ENCODE measurements around the gene ZNF407. TPM values are rescaled to one million over a fixed set of nuclear protein-coding genes. Genes with fewer than 3 reads are reported as not detected.

The ZNF407 gene
- total and polyA plus RNA-seq, 2 experiments from 2014 or later = 2.1 to 10.4 TPM

DNA sequence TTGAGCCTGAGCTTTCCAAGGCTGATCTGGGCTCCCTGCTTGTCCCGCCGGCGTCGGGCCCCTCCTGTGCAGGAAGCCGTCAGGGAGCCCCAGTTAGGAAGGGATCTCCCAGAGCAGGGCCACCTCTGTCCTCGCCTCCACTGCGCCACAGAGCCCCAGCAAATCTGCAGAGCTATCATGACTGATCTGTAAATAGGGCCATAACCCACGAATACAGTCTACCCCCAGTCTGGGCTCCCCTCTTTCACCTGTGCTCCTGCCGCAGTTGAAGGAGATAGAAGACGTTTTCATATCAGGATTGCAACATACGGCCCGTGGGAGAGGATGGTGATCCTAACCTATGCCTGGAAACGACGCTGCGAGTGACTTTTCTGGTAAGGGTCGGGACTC, 472.6 kb downstream of the ZNF407 start:
- TF ChIP-seq POLR2AphosphoS5 (IDR thresholded peaks at IDR 0.05; ENCODE audit: low read depth) = no peak
- no peak for TF ChIP-seq JUNB (IDR thresholded peaks at IDR 0.05; ENCODE audit: unreplicated experiment)
- TF ChIP-seq, protein P1, sequence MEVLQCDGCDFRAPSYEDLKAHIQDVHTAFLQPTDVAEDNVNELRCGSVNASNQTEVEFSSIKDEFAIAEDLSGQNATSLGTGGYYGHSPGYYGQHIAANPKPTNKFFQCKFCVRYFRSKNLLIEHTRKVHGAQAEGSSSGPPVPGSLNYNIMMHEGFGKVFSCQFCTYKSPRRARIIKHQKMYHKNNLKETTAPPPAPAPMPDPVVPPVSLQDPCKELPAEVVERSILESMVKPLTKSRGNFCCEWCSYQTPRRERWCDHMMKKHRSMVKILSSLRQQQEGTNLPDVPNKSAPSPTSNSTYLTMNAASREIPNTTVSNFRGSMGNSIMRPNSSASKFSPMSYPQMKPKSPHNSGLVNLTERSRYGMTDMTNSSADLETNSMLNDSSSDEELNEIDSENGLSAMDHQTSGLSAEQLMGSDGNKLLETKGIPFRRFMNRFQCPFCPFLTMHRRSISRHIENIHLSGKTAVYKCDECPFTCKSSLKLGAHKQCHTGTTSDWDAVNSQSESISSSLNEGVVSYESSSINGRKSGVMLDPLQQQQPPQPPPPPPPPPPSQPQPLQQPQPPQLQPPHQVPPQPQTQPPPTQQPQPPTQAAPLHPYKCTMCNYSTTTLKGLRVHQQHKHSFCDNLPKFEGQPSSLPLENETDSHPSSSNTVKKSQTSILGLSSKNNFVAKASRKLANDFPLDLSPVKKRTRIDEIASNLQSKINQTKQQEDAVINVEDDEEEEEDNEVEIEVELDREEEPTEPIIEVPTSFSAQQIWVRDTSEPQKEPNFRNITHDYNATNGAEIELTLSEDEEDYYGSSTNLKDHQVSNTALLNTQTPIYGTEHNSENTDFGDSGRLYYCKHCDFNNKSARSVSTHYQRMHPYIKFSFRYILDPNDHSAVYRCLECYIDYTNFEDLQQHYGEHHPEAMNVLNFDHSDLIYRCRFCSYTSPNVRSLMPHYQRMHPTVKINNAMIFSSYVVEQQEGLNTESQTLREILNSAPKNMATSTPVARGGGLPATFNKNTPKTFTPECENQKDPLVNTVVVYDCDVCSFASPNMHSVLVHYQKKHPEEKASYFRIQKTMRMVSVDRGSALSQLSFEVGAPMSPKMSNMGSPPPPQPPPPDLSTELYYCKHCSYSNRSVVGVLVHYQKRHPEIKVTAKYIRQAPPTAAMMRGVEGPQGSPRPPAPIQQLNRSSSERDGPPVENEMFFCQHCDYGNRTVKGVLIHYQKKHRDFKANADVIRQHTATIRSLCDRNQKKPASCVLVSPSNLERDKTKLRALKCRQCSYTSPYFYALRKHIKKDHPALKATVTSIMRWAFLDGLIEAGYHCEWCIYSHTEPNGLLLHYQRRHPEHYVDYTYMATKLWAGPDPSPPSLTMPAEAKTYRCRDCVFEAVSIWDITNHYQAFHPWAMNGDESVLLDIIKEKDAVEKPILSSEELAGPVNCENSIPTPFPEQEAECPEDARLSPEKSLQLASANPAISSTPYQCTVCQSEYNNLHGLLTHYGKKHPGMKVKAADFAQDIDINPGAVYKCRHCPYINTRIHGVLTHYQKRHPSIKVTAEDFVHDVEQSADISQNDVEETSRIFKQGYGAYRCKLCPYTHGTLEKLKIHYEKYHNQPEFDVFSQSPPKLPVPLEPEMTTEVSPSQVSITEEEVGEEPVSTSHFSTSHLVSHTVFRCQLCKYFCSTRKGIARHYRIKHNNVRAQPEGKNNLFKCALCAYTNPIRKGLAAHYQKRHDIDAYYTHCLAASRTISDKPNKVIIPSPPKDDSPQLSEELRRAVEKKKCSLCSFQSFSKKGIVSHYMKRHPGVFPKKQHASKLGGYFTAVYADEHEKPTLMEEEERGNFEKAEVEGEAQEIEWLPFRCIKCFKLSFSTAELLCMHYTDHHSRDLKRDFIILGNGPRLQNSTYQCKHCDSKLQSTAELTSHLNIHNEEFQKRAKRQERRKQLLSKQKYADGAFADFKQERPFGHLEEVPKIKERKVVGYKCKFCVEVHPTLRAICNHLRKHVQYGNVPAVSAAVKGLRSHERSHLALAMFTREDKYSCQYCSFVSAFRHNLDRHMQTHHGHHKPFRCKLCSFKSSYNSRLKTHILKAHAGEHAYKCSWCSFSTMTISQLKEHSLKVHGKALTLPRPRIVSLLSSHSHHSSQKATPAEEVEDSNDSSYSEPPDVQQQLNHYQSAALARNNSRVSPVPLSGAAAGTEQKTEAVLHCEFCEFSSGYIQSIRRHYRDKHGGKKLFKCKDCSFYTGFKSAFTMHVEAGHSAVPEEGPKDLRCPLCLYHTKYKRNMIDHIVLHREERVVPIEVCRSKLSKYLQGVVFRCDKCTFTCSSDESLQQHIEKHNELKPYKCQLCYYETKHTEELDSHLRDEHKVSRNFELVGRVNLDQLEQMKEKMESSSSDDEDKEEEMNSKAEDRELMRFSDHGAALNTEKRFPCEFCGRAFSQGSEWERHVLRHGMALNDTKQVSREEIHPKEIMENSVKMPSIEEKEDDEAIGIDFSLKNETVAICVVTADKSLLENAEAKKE (CRISPR knock-in tag; IDR thresholded peaks at IDR 0.05) = no peak
- no peak for TF ChIP-seq ZNF114 (CRISPR knock-in tag; IDR thresholded peaks at IDR 0.05)
- TF ChIP-seq, protein P2, sequence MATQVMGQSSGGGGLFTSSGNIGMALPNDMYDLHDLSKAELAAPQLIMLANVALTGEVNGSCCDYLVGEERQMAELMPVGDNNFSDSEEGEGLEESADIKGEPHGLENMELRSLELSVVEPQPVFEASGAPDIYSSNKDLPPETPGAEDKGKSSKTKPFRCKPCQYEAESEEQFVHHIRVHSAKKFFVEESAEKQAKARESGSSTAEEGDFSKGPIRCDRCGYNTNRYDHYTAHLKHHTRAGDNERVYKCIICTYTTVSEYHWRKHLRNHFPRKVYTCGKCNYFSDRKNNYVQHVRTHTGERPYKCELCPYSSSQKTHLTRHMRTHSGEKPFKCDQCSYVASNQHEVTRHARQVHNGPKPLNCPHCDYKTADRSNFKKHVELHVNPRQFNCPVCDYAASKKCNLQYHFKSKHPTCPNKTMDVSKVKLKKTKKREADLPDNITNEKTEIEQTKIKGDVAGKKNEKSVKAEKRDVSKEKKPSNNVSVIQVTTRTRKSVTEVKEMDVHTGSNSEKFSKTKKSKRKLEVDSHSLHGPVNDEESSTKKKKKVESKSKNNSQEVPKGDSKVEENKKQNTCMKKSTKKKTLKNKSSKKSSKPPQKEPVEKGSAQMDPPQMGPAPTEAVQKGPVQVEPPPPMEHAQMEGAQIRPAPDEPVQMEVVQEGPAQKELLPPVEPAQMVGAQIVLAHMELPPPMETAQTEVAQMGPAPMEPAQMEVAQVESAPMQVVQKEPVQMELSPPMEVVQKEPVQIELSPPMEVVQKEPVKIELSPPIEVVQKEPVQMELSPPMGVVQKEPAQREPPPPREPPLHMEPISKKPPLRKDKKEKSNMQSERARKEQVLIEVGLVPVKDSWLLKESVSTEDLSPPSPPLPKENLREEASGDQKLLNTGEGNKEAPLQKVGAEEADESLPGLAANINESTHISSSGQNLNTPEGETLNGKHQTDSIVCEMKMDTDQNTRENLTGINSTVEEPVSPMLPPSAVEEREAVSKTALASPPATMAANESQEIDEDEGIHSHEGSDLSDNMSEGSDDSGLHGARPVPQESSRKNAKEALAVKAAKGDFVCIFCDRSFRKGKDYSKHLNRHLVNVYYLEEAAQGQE (IDR thresholded peaks at IDR 0.05; ENCODE audit: unreplicated experiment) = no peak
- no peak for TF ChIP-seq STAT1 (IDR thresholded peaks at IDR 0.05; ENCODE audit: unreplicated experiment)
- no peak for TF ChIP-seq CREB1 (CRISPR knock-in tag; IDR thresholded peaks at IDR 0.05; ENCODE audit: low read depth)
- TF ChIP-seq, protein P3, sequence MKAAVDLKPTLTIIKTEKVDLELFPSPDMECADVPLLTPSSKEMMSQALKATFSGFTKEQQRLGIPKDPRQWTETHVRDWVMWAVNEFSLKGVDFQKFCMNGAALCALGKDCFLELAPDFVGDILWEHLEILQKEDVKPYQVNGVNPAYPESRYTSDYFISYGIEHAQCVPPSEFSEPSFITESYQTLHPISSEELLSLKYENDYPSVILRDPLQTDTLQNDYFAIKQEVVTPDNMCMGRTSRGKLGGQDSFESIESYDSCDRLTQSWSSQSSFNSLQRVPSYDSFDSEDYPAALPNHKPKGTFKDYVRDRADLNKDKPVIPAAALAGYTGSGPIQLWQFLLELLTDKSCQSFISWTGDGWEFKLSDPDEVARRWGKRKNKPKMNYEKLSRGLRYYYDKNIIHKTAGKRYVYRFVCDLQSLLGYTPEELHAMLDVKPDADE (IDR thresholded peaks at IDR 0.05) = no peak
- no peak for TF ChIP-seq NANOG (IDR thresholded peaks at IDR 0.05; ENCODE audit: borderline replicate concordance)
- TF ChIP-seq ZNF331 (CRISPR knock-in tag; IDR thresholded peaks at IDR 0.05; ENCODE audit: low read depth) = no peak
- TF ChIP-seq, protein P4, sequence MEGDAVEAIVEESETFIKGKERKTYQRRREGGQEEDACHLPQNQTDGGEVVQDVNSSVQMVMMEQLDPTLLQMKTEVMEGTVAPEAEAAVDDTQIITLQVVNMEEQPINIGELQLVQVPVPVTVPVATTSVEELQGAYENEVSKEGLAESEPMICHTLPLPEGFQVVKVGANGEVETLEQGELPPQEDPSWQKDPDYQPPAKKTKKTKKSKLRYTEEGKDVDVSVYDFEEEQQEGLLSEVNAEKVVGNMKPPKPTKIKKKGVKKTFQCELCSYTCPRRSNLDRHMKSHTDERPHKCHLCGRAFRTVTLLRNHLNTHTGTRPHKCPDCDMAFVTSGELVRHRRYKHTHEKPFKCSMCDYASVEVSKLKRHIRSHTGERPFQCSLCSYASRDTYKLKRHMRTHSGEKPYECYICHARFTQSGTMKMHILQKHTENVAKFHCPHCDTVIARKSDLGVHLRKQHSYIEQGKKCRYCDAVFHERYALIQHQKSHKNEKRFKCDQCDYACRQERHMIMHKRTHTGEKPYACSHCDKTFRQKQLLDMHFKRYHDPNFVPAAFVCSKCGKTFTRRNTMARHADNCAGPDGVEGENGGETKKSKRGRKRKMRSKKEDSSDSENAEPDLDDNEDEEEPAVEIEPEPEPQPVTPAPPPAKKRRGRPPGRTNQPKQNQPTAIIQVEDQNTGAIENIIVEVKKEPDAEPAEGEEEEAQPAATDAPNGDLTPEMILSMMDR (conservative IDR thresholded peaks at IDR 0.05; ENCODE audit: low read depth in 2 of 2) = no peak
- no peak for TF ChIP-seq EZH2phosphoT487 (IDR thresholded peaks at IDR 0.05; ENCODE audit: unreplicated experiment)
- Histone ChIP-seq H4K20me1 (replicated peaks; ENCODE audit: insufficient read depth) (no peaks in the 10 kb centered on the region), H3K9me2 (ENCODE audit: insufficient read depth) (no peaks in the 10 kb centered on the region), H3K4me3 (no peak overlapping the region), H3K4me2 (no peak overlapping the region), H3K36me3 (ENCODE audit: insufficient read depth) (no peaks in the 10 kb centered on the region), H3F3A (replicated peaks; ENCODE audit: low read depth) (no peaks in the 10 kb centered on the region), H3K79me2 (replicated peaks; ENCODE audit: insufficient read depth) (no peaks in the 10 kb centered on the region), H3K27ac (ENCODE audit: low read depth) (no peak overlapping the region), H3K4me1 (ENCODE audit: insufficient read depth) (no peaks in the 10 kb centered on the region), H3K27me3 (ENCODE audit: insufficient read depth) (no peaks in the 10 kb centered on the region), H2AFZ (no peak overlapping the region)
- H3K36me3 Mint-ChIP-seq (ENCODE audit: low read depth) = no peaks in the 10 kb centered on the region; the same call in 2 of the 3 replicates
- no peak overlapping the region for H3K4me3 Mint-ChIP-seq
- ATAC-seq (no peak; the same call in 2 of the 3 replicates), DNase-seq (ENCODE audit: low spot score) (no peak)
- H3K27ac Mint-ChIP-seq = peak overlapping the region; percentile 37; the same call in 1 of the 2 replicates
- H3K4me1 Mint-ChIP-seq = peaks cover 6% of the 10 kb centered on the region
- H3K27me3 Mint-ChIP-seq (ENCODE audit: insufficient read depth, low read depth, poor library complexity) = no peaks in the 10 kb centered on the region
- peaks cover 3% of the 10 kb centered on the region; the same call in 2 of the 3 replicates for H3K9me3 Mint-ChIP-seq
